H9 (cell line): Measurements from ENCODE around the gene PTPN13. TPM values are rescaled to one million over a fixed set of nuclear protein-coding genes. Genes with fewer than 3 reads are reported as not detected.

ENCODE experiments used
- DNase-seq: peaks from one replicate; pipeline ENCODE4 v3.0.0-alpha.2; 2017
- H2AFZ ChIP-seq: one replicate; pipeline ENCODE4 v1.6.1; 2013; ENCODE audit warnings: mild to moderate bottlenecking, low read length, control low read depth, moderate library complexity
- H2AK5ac ChIP-seq: 2 replicates; pipeline ENCODE4 v1.6.1; 2013; ENCODE audit warnings: low read length, control low read depth, mixed read lengths; ENCODE audit not compliant: insufficient read length
- H2BK120ac ChIP-seq: one replicate; pipeline ENCODE4 v1.6.1; 2013; ENCODE audit warnings: low read depth, mild to moderate bottlenecking, low read length, control low read depth, inconsistent platforms; ENCODE audit not compliant: poor library complexity, severe bottlenecking
- H2BK12ac ChIP-seq: 2 replicates; pipeline ENCODE4 v1.6.1; 2013; ENCODE audit warnings: low read length, control low read depth, mixed read lengths, low read depth; ENCODE audit not compliant: insufficient read length
- H2BK15ac ChIP-seq: 2 replicates; pipeline ENCODE4 v1.6.1; 2013; ENCODE audit warnings: low read depth, low read length, control low read depth
- H2BK20ac ChIP-seq: one replicate; pipeline ENCODE4 v1.6.1; 2013; ENCODE audit warnings: low read depth, mild to moderate bottlenecking, low read length, control low read depth, inconsistent platforms; ENCODE audit not compliant: poor library complexity, severe bottlenecking
- H2BK5ac ChIP-seq: 2 replicates; pipeline ENCODE4 v1.6.1; 2013; ENCODE audit warnings: low read length, control low read depth, mixed read lengths; ENCODE audit not compliant: insufficient read length
- H3K14ac ChIP-seq: 2 replicates; pipeline ENCODE4 v1.6.1; 2013; ENCODE audit warnings: low read length, control low read depth; ENCODE audit not compliant: insufficient read depth
- H3K18ac ChIP-seq: 2 replicates; pipeline ENCODE4 v1.6.1; 2013; ENCODE audit warnings: low read depth, mild to moderate bottlenecking, mixed read lengths, low read length, control low read depth; ENCODE audit not compliant: insufficient read length
- H3K23ac ChIP-seq: 2 replicates; pipeline ENCODE4 v1.6.1; 2013; ENCODE audit warnings: low read length, control low read depth, mixed read lengths, low read depth; ENCODE audit not compliant: insufficient read length
- H3K23me2 ChIP-seq: 2 replicates; pipeline ENCODE4 v1.6.1; 2013; ENCODE audit warnings: low read depth, mild to moderate bottlenecking, mixed read lengths, low read length, control low read depth; ENCODE audit not compliant: insufficient read length, poor library complexity, severe bottlenecking
- H3K27ac ChIP-seq: 2 replicates; pipeline ENCODE4 v1.5.1; 2013; ENCODE audit warnings: low read length, control low read depth, mixed read lengths, low read depth; ENCODE audit not compliant: insufficient read length
- H3K27me3 ChIP-seq: 2 replicates; pipeline ENCODE4 v1.6.1; 2013; ENCODE audit warnings: low read length, control low read depth, inconsistent platforms; ENCODE audit not compliant: insufficient read depth
- H3K4ac ChIP-seq: 2 replicates; pipeline ENCODE4 v1.6.1; 2013; ENCODE audit warnings: low read depth, mild to moderate bottlenecking, control low read depth, inconsistent platforms, low read length, moderate library complexity
- H3K4me1 ChIP-seq: 2 replicates; pipeline ENCODE4 v1.6.1; 2013; ENCODE audit warnings: low read length, control low read depth, inconsistent platforms; ENCODE audit not compliant: insufficient read depth
- H3K4me2 ChIP-seq: 2 replicates; pipeline ENCODE4 v1.6.1; 2013; ENCODE audit warnings: low read length, control low read depth, mixed read lengths; ENCODE audit not compliant: insufficient read length, insufficient read depth
- H3K56ac ChIP-seq: 2 replicates; pipeline ENCODE4 v1.6.1; 2013; ENCODE audit warnings: low read depth, mild to moderate bottlenecking, mixed read lengths, low read length, control low read depth; ENCODE audit not compliant: insufficient read length
- H3K79me1 ChIP-seq: 2 replicates; pipeline ENCODE4 v1.6.1; 2013; ENCODE audit warnings: low read depth, mild to moderate bottlenecking, moderate library complexity, low read length, control low read depth, inconsistent platforms; ENCODE audit not compliant: insufficient read depth, poor library complexity, severe bottlenecking
- H3K79me2 ChIP-seq: 2 replicates; pipeline ENCODE4 v1.6.1; 2013; ENCODE audit warnings: low read length, control low read depth, inconsistent platforms; ENCODE audit not compliant: insufficient read depth
- H3K9ac ChIP-seq: 2 replicates; pipeline ENCODE4 v1.6.1; 2013; ENCODE audit warnings: low read length, control low read depth, mixed read lengths; ENCODE audit not compliant: insufficient read length; ENCODE audit errors: extremely low read depth
- H3K9me3 ChIP-seq: one replicate; pipeline ENCODE4 v1.6.1; 2013; ENCODE audit warnings: low read depth, low read length, inconsistent platforms; ENCODE audit not compliant: control insufficient read depth
- H3T11ph ChIP-seq: one replicate; pipeline ENCODE4 v1.6.1; 2013; ENCODE audit warnings: mild to moderate bottlenecking, low read length, control low read depth, inconsistent platforms
- H4K20me1 ChIP-seq: one replicate; pipeline ENCODE4 v1.6.1; 2013; ENCODE audit not compliant: control insufficient read depth, insufficient read length, insufficient read depth
- H4K5ac ChIP-seq: 2 replicates; pipeline ENCODE4 v1.6.1; 2013; ENCODE audit warnings: low read depth, mild to moderate bottlenecking, mixed read lengths, low read length, control low read depth; ENCODE audit not compliant: insufficient read length
- H4K8ac ChIP-seq: replicated peaks from 2 replicates; pipeline ENCODE4 v1.6.1; 2013; ENCODE audit warnings: low read length, control low read depth, mixed read lengths, low read depth; ENCODE audit not compliant: insufficient read length
- H4K91ac ChIP-seq: 2 replicates; pipeline ENCODE4 v1.6.1; 2013; ENCODE audit warnings: low read depth, mild to moderate bottlenecking, moderate library complexity, mixed read lengths, low read length, control low read depth; ENCODE audit not compliant: insufficient read length
- H3K27ac Mint-ChIP-seq, 3 experiments: 2 replicates in 2 of 3; 3 replicates in 1 of 3; pipeline ENCODE4 v1.8.0; 2020 to 2021; ENCODE audit warnings: mixed read lengths in 3 of 3, mild to moderate bottlenecking in 1 of 3, moderate library complexity in 1 of 3
- H3K27me3 Mint-ChIP-seq: 2 replicates; pipeline ENCODE4 v1.8.0; 2021; ENCODE audit warnings: low read depth, mild to moderate bottlenecking, moderate library complexity, mixed read lengths
- H3K36me3 Mint-ChIP-seq, 3 experiments: 2 replicates in 2 of 3; 3 replicates in 1 of 3; pipeline ENCODE4 v1.8.0; 2020 to 2021; ENCODE audit warnings: low read depth in 3 of 3, mixed read lengths in 3 of 3; ENCODE audit not compliant: insufficient read depth in 1 of 3
- H3K4me1 Mint-ChIP-seq, 2 experiments: 2 replicates each; pipeline ENCODE4 v1.8.0; 2020; ENCODE audit warnings: mixed read lengths in 2 of 2
- H3K4me3 Mint-ChIP-seq, 2 experiments: 2 replicates in 1 of 2; 3 replicates in 1 of 2; pipeline ENCODE4 v1.8.0; 2020 to 2021; ENCODE audit warnings: mild to moderate bottlenecking in 2 of 2, mixed read lengths in 2 of 2, moderate library complexity in 1 of 2
- H3K9me3 Mint-ChIP-seq, 2 experiments: 2 replicates in 1 of 2; 3 replicates in 1 of 2; pipeline ENCODE4 v1.8.0; 2020; ENCODE audit warnings: mild to moderate bottlenecking in 2 of 2, mixed read lengths in 2 of 2, moderate library complexity in 1 of 2
- WGBS: extraction: QIAGEN DNeasy Blood & Tissue Kit; methylation state at CpG from one replicate; pipeline ENCODE4 v1.1.7; 2013; ENCODE audit warnings: missing lambda C conversion rate, low lambda C conversion rate, mixed read lengths; ENCODE audit not compliant: insufficient read length; ENCODE audit errors: extremely low coverage; 5-methylcytosine and 5-hydroxymethylcytosine counted together
- total RNA-seq: library from RNA; stranded (reverse); gene quantifications from 2 replicates; pipeline ENCODE4 v1.2.1, GENCODE V29; 2021
- TF ChIP-seq, protein P1 (sequence below): fragments of 200-600 bp; sonication (generic); conservative IDR thresholded peaks from 3 replicates; pipeline ENCODE4 v1.8.0; 2021; ENCODE audit warnings: antibody characterized with exemption, mild to moderate bottlenecking

PTPN13 gene
- total RNA-seq, 1 experiment from 2014 or later = 34.9 TPM

DNA sequence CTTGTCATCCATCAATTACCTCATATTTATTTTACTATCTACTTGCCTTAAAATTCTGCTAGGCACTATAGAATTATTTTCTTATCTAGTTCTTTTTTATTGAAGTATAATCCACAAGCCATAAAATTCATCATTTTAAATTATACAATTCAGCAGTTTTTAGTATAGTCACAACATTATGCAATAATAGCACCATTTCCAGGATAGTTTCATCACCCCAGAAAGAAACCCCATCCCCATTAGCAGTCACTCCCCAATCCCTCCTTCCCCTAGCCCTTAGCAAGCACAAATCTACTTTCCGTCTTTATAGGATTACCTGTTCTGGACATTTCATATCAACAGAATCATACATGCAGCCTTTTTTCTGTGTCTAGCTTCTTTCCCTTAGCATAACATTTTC is 239.5 kb downstream of the PTPN13 start:
- Mint-ChIP-seq H3K27me3 (no peaks in the 10 kb centered on the region; the same call in 1 of the 2 replicates), H3K27ac (no peak overlapping the region), H3K4me3 (no peak overlapping the region), H3K9me3 (no peaks in the 10 kb centered on the region), H3K36me3 (no peaks in the 10 kb centered on the region; a peak in 1 of 7 replicates), H3K4me1 (no peaks in the 10 kb centered on the region)
- Histone ChIP-seq H4K8ac (no peak overlapping the region), H3K9ac (no peak overlapping the region), H3K18ac (no peak overlapping the region), H4K91ac (no peak overlapping the region), H2AFZ (no peak overlapping the region), H3K23ac (no peak overlapping the region), H3K27ac (no peak overlapping the region), H3K14ac (no peak overlapping the region), H2BK20ac (no peak overlapping the region), H2BK120ac (no peak overlapping the region), H3K4me2 (no peak overlapping the region), H2BK15ac (no peak overlapping the region), H3T11ph (no peak overlapping the region), H2BK5ac (no peak overlapping the region), H2AK5ac (no peak overlapping the region), H4K20me1 (no peaks in the 10 kb centered on the region), H3K56ac (no peak overlapping the region), H3K9me3 (no peaks in the 10 kb centered on the region), H3K4me1 (no peaks in the 10 kb centered on the region), H3K4ac (no peak overlapping the region), H3K79me2 (no peaks in the 10 kb centered on the region), H4K5ac (no peak overlapping the region), H3K79me1 (no peaks in the 10 kb centered on the region), H3K23me2 (no peaks in the 10 kb centered on the region), H3K27me3 (no peaks in the 10 kb centered on the region), H2BK12ac (no peak overlapping the region)
- TF ChIP-seq, protein P1, sequence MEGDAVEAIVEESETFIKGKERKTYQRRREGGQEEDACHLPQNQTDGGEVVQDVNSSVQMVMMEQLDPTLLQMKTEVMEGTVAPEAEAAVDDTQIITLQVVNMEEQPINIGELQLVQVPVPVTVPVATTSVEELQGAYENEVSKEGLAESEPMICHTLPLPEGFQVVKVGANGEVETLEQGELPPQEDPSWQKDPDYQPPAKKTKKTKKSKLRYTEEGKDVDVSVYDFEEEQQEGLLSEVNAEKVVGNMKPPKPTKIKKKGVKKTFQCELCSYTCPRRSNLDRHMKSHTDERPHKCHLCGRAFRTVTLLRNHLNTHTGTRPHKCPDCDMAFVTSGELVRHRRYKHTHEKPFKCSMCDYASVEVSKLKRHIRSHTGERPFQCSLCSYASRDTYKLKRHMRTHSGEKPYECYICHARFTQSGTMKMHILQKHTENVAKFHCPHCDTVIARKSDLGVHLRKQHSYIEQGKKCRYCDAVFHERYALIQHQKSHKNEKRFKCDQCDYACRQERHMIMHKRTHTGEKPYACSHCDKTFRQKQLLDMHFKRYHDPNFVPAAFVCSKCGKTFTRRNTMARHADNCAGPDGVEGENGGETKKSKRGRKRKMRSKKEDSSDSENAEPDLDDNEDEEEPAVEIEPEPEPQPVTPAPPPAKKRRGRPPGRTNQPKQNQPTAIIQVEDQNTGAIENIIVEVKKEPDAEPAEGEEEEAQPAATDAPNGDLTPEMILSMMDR = no peak
- no peak for DNase-seq
- WGBS = no CpG with 5 or more reads among the region's 1 CpG
